T-helper 1 cell treated with Interleukin-12 subunit alpha and Interleukin-12 subunit beta and Interleukin-4 antibody, amounts not matched to agents 30 μg/mL and 1 μg/mL, for 36 hours (primary cell): Measurements from ENCODE around the gene MS4A1.
"Not testable (repeated sequence)": the region's sequence is repeated elsewhere in the genome, so short reads cannot be mapped to it uniquely, and the experiment has no call there.

Experiments
- H3K27ac Mint-ChIP-seq: one replicate; pipeline ENCODE4 v1.8.0; 2021; ENCODE audit warnings: mild to moderate bottlenecking, mixed read lengths
- H3K27me3 Mint-ChIP-seq: one replicate; pipeline ENCODE4 v1.8.0; 2021; ENCODE audit warnings: low read depth, mixed read lengths
- H3K36me3 Mint-ChIP-seq: one replicate; pipeline ENCODE4 v1.8.0; 2021; ENCODE audit warnings: low read depth, mixed read lengths
- H3K4me1 Mint-ChIP-seq: one replicate; pipeline ENCODE4 v1.8.0; 2021; ENCODE audit warnings: low read depth, mixed read lengths
- H3K4me3 Mint-ChIP-seq: one replicate; pipeline ENCODE4 v1.8.0; 2021; ENCODE audit warnings: mild to moderate bottlenecking, moderate library complexity, mixed read lengths
- H3K9me3 Mint-ChIP-seq: one replicate; pipeline ENCODE4 v1.8.0; 2021; ENCODE audit warnings: mixed read lengths

Gene MS4A1

DNA sequence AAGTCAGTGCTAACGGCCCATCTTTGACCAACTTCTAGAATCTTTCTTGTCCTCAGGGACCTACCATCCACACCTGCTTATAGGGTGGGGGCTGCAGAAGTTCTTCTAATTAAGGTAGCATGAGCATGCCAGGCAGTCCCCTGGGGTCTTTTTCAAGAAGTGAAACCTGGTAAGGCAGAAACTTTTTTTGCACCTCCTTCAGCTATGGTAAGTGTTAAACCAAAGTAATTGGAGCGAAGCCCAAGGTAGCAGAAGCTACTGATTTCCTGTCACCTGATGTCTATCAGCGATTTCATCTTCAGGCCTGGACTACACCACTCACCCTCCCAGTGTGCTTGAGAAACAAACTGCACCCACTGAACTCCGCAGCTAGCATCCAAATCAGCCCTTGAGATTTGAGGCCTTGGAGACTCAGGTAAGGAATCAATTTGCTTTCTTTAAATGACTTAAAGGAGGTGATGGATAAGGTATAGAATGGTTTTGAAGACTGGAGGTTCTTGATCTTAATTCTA, at the start of gene MS4A1:
Gene MS4A1, plus strand, starts transcription at position 317 of the 512 bp plus-strand sequence. CDS start 6,528 bp downstream, outside the sequence.
- no peak within 1 kb of the TSS for H3K4me3 Mint-ChIP-seq
- H3K27ac Mint-ChIP-seq, result no peak within 1 kb of the TSS
- H3K36me3 Mint-ChIP-seq, result no peaks in the 10 kb centered on the region
- no peaks in the 10 kb centered on the region for H3K9me3 Mint-ChIP-seq
- peaks cover 9% of the 10 kb centered on the region for H3K27me3 Mint-ChIP-seq
- no peaks in the 10 kb centered on the region for H3K4me1 Mint-ChIP-seq

DNA sequence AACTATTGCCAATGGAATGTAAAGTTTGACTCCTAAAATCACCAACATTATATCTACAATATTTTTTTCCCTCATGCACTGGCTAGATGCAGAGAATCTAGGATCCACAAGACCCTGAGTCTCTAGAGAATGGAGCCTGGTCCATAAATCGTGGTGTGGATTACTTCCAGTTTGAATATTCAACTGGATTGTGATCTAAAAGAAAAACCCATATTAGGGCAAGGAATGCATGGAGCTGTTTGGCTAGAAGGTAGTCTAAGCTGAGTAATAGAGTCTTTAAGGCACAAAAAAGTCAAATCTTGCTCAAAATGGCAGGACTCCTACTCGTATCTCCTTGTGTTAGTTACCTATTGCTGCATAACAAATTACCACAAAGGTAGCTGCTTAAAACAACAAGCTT, 35.6 kb upstream of the MS4A1 start:
- peaks cover 4% of the 10 kb centered on the region for H3K9me3 Mint-ChIP-seq
- no peaks in the 10 kb centered on the region for H3K36me3 Mint-ChIP-seq
- H3K4me1 Mint-ChIP-seq, result no peaks in the 10 kb centered on the region
- H3K4me3 Mint-ChIP-seq, result no peak overlapping the region
- no peak overlapping the region for H3K27ac Mint-ChIP-seq
- H3K27me3 Mint-ChIP-seq, result peaks cover 6% of the 10 kb centered on the region

GRCh38 chr11:60422609-60423008, 33.0 kb upstream of the MS4A1 start:
- H3K4me3 Mint-ChIP-seq, result no peak overlapping the region
- peaks cover 4% of the 10 kb centered on the region for H3K9me3 Mint-ChIP-seq
- peaks cover 10% of the 10 kb centered on the region for H3K27me3 Mint-ChIP-seq
- no peaks in the 10 kb centered on the region for H3K4me1 Mint-ChIP-seq
- H3K27ac Mint-ChIP-seq, result no peak overlapping the region
- no peaks in the 10 kb centered on the region for H3K36me3 Mint-ChIP-seq

GRCh38 chr11:60428517-60428916, 27.1 kb upstream of the MS4A1 start:
- Mint-ChIP-seq H3K4me3 (no peak overlapping the region), H3K27me3 (peaks cover 17% of the 10 kb centered on the region), H3K9me3 (no peaks in the 10 kb centered on the region), H3K36me3 (no peaks in the 10 kb centered on the region), H3K4me1 (no peaks in the 10 kb centered on the region), H3K27ac (no peak overlapping the region)

DNA sequence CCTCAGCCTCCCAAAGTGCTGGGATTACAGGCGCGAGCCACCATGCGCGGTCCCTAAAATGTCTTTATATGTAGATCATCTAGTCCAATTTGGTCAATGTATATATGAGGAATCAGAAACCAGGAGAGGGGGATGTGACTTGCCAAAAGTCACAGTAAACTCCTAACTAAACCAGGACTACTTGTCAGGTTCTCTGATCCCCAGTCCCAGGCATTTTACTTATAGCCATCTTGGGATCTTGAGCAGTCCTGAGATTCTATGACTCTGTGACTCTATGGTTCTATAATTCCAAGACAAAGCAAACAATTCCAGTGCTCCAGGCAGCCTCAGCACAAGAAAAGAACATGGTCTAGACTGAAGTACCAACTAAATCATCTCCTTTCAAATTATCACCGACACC, 26.4 kb upstream of the MS4A1 start, which contains the start of gene MS4A5:
Gene MS4A5, plus strand, starts transcription at position 301 of the 400 bp plus-strand sequence. CDS start 103 bp downstream, outside the sequence.
- Mint-ChIP-seq H3K27ac (no peak within 1 kb of the TSS), H3K9me3 (no peaks in the 10 kb centered on the region), H3K4me1 (no peaks in the 10 kb centered on the region), H3K27me3 (peaks cover 23% of the 10 kb centered on the region), H3K36me3 (no peaks in the 10 kb centered on the region), H3K4me3 (no peak within 1 kb of the TSS)

GRCh38 chr11:60431251-60431650, 24.4 kb upstream of the MS4A1 start:
- no peaks in the 10 kb centered on the region for H3K4me1 Mint-ChIP-seq
- no peaks in the 10 kb centered on the region for H3K9me3 Mint-ChIP-seq
- H3K36me3 Mint-ChIP-seq, result no peaks in the 10 kb centered on the region
- H3K4me3 Mint-ChIP-seq, result no peak overlapping the region
- peaks cover 16% of the 10 kb centered on the region for H3K27me3 Mint-ChIP-seq
- no peak overlapping the region for H3K27ac Mint-ChIP-seq

- Mint-ChIP-seq H3K9me3 (no peaks in the 10 kb centered on the region), H3K4me3 (no peak overlapping the region), H3K27ac (no peak overlapping the region), H3K4me1 (no peaks in the 10 kb centered on the region), H3K36me3 (no peaks in the 10 kb centered on the region), H3K27me3 (peaks cover 16% of the 10 kb centered on the region)
Observed at GRCh38 chr11:60433401-60433800, 22.2 kb upstream of the MS4A1 start.

DNA sequence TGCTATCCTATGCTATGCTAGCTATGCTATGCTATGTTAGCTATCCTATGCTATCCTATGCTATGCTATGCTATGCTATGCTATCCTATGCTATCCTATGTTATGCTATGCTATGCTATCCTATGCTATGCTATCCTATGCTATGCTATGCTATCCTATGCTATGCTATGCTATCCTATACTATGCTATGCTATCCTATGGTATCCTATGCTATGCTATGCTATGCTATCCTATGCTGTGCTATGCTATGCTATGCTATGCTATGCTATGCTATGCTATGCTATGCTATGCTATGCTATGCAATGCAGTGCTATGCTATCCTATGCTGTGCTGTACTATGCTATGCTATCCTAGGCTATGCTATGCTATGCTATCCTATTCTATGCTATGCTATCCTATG, 8.6 kb upstream of the MS4A1 start:
- H3K9me3 Mint-ChIP-seq, result no peaks in the 10 kb centered on the region
- H3K36me3 Mint-ChIP-seq, result no peaks in the 10 kb centered on the region
- no peaks in the 10 kb centered on the region for H3K27me3 Mint-ChIP-seq
- no peak overlapping the region for H3K27ac Mint-ChIP-seq
- peaks cover 19% of the 10 kb centered on the region for H3K4me1 Mint-ChIP-seq
- no peak overlapping the region for H3K4me3 Mint-ChIP-seq

DNA sequence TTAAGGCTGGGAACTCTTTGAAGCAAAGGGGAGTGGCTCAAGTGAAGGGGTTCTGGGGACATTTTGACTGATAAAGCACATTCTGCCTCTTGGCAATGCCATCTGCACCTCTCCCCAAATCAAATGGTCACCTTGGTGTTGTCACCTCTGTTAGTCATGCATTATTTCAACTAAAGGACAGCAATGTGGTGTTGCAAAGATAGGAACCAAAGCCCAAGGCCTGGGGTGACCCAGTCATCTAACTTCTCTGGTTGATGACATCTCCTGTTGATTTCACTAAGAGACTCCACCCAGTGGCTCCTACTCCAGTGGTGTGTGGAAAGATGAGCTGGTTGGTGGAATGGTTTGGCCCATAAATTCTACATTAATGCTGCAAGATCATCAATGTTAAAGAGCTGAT, 7.8 kb upstream of the MS4A1 start:
- H3K4me3 Mint-ChIP-seq, result no peak overlapping the region
- H3K36me3 Mint-ChIP-seq, result no peaks in the 10 kb centered on the region
- H3K4me1 Mint-ChIP-seq, result peaks cover 19% of the 10 kb centered on the region
- H3K27ac Mint-ChIP-seq, result no peak overlapping the region
- H3K9me3 Mint-ChIP-seq, result no peaks in the 10 kb centered on the region
- H3K27me3 Mint-ChIP-seq, result no peaks in the 10 kb centered on the region

DNA sequence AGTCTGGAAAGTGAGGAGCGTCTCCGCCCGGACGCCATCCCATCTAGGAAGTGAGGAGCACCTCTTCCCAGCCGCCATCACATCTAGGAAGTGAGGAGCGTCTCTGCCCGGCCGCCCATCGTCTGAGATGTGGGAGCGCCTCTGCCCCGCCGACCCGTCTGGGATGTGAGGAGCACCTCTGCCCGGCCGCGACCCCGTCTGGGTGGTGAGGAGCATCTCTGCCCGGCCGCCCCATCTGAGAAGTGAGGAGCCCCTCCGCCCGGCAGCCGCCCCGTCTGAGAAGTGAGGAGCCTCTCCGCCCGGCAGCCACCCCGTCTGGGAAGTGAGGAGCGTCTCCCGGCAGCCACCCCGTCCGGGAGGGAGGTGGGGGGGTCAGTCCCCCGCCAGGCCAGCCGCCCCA, 4.5 kb upstream of the MS4A1 start:
- not testable (repeated sequence) for H3K27me3 Mint-ChIP-seq, H3K4me3 Mint-ChIP-seq

DNA sequence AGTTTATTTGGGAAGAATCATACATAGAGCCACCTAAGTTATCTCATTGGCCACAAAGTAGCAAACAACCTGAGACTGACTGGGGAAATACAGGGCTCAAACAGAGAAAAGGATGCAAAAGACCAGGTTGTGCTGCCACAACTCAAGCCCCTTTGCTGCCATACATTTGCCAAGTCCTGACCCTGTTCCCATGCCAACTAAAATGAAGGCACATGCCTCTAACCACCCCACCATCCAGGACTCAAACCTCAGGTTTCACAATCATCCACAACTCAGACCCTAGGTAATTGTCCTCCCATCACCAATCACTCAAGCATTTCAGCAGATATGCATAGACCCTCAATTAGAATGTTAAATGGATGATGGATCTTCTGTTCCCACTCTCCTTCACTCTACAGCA, 1.4 kb upstream of the MS4A1 start:
- H3K4me3 Mint-ChIP-seq, result no peak overlapping the region
- peaks cover 9% of the 10 kb centered on the region for H3K27me3 Mint-ChIP-seq
- H3K27ac Mint-ChIP-seq, result no peak overlapping the region
- H3K9me3 Mint-ChIP-seq, result no peaks in the 10 kb centered on the region
- H3K4me1 Mint-ChIP-seq, result no peaks in the 10 kb centered on the region
- H3K36me3 Mint-ChIP-seq, result no peaks in the 10 kb centered on the region

More for the DNA sequence above, 4.5 kb upstream of the MS4A1 start:
- not testable (repeated sequence) for H3K27ac Mint-ChIP-seq, H3K36me3 Mint-ChIP-seq, H3K9me3 Mint-ChIP-seq
- H3K4me1 Mint-ChIP-seq, result peaks cover 13% of the 10 kb centered on the region

- no peaks in the 10 kb centered on the region for H3K9me3 Mint-ChIP-seq
- H3K27ac Mint-ChIP-seq, result no peak overlapping the region
- H3K4me1 Mint-ChIP-seq, result no peaks in the 10 kb centered on the region
- no peak overlapping the region for H3K4me3 Mint-ChIP-seq
- peaks cover 9% of the 10 kb centered on the region for H3K27me3 Mint-ChIP-seq
- no peaks in the 10 kb centered on the region for H3K36me3 Mint-ChIP-seq
Observed at GRCh38 chr11:60457576-60457975, 1.9 kb downstream of the MS4A1 start.

- Mint-ChIP-seq H3K27me3 (peaks cover 10% of the 10 kb centered on the region), H3K36me3 (no peaks in the 10 kb centered on the region), H3K27ac (no peak overlapping the region), H3K4me1 (no peaks in the 10 kb centered on the region), H3K4me3 (no peak overlapping the region), H3K9me3 (no peaks in the 10 kb centered on the region)
Observed at GRCh38 chr11:60459345-60459744, 3.7 kb downstream of the MS4A1 start.

GRCh38 chr11:60468829-60469228, 13.2 kb downstream of the MS4A1 start:
- Mint-ChIP-seq H3K4me1 (no peaks in the 10 kb centered on the region), H3K4me3 (no peak overlapping the region), H3K9me3 (no peaks in the 10 kb centered on the region), H3K27me3 (peaks cover 22% of the 10 kb centered on the region), H3K36me3 (no peaks in the 10 kb centered on the region), H3K27ac (no peak overlapping the region)

DNA sequence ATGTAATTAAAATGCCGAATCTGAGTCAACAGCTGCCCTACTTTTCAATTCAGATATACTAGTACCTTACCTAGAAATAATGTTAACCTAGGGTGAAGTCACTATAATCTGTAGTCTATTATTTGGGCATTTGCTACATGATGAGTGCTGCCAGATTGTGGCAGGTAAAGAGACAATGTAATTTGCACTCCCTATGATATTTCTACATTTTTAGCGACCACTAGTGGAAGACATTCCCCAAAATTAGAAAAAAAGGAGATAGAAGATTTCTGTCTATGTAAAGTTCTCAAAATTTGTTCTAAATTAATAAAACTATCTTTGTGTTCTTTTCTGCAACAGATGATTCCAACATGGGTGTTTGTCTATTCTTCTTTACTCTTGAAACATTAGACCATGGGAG, 14.1 kb downstream of the MS4A1 start:
- no peaks in the 10 kb centered on the region for H3K4me1 Mint-ChIP-seq
- no peak overlapping the region for H3K4me3 Mint-ChIP-seq
- no peak overlapping the region for H3K27ac Mint-ChIP-seq
- H3K27me3 Mint-ChIP-seq, result peaks cover 15% of the 10 kb centered on the region
- no peaks in the 10 kb centered on the region for H3K9me3 Mint-ChIP-seq
- no peaks in the 10 kb centered on the region for H3K36me3 Mint-ChIP-seq

DNA sequence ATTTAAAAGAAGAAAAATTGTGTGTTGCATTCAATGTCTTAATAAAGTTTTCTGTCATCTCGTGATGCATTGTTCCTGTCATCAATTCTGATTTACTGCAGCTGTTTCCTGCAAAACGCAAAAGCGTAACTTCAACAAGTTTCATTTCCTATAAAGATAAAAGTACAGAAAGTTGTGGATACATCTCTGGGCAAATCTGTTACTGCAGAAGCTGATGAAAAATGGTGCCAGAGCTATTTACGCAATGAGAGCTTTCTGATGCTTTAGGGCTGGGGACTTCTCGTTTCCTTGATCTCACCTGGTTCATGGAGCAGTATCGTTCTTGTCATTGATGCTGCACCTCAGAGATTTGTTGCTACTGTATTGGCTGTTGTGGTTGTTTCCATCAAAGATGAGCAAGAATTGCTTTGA, 21.4 kb downstream of the MS4A1 start:
- Mint-ChIP-seq H3K27me3 (peaks cover 15% of the 10 kb centered on the region), H3K4me1 (no peaks in the 10 kb centered on the region), H3K9me3 (no peaks in the 10 kb centered on the region), H3K36me3 (no peaks in the 10 kb centered on the region), H3K4me3 (no peak overlapping the region), H3K27ac (no peak overlapping the region)
